Neural progenitor cell (in vitro differentiated cells): ENCODE results near the gene PLA2G4F.

ENCODE experiments used
- CTCF ChIP-seq: fragments of 200-600 bp; sonication (generic); IDR thresholded peaks from 2 replicates; pipeline ENCODE4 v1.5.1; 2017; ENCODE audit warnings: antibody characterized with exemption, mild to moderate bottlenecking
- EZH2 ChIP-seq: fragments of 200-600 bp; sonication (generic); IDR thresholded peaks from 2 replicates; pipeline ENCODE4 v1.6.1; 2017; ENCODE audit warnings: antibody characterized with exemption, mild to moderate bottlenecking, moderate library complexity

GRCh38 chr15:42152921-42153698 lies 3.3 kb downstream of the PLA2G4F start:
- TF ChIP-seq CTCF, result no peak
- no peak for TF ChIP-seq EZH2
